Erythroblast (primary cell): ENCODE measurements around the gene RNGTT.

Experiments used
- GATA1 ChIP-seq: IDR thresholded peaks from 2 replicates; pipeline ENCODE4 v1.6.1; 2011; ENCODE audit warnings: low read depth, mild to moderate bottlenecking, control low read depth, low read length, moderate library complexity
- POLR2A ChIP-seq: IDR thresholded peaks from 2 replicates; pipeline ENCODE4 v1.6.1; 2011; ENCODE audit warnings: mild to moderate bottlenecking, low read length

DNA sequence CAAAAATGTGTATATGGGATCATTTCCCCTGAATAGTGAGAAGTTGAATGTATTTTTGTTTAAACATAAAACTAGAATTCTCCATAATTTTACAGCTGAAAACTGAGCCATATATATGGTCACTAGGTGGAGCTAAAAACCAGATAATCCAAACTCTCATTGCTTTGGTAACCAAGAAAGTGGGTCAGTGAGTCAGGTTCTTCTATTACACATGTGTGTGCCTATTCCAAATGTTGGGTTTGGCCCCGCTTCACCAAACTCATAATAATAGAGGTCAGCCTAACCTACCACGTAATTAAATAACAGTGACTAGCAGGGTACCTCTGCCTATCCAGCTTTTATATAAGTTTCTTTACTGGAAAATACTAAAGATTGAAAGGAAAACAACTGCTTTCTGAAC is 19.3 kb upstream of the RNGTT start:
- no peak for TF ChIP-seq POLR2A
- TF ChIP-seq GATA1: no peak
